Measurements from ENCODE around the gene SLC9A8. TPM values are rescaled to one million over a fixed set of nuclear protein-coding genes. Genes with fewer than 3 reads are reported as not detected.

Gene SLC9A8
- total RNA-seq, 1 donor: 6.9 TPM

GRCh38 chr20:49880724-49881445 is 68.3 kb downstream of the SLC9A8 start:
- Histone ChIP-seq H3K4me1 (ENCODE audit: insufficient read depth, low read length) (peaks cover 9% of the 10 kb centered on the region), H3K27me3 (ENCODE audit: insufficient read depth, low read length) (no peaks in the 10 kb centered on the region), H3K27ac (ENCODE audit: low read depth, low read length) (no peak overlapping the region), H3K4me3 (ENCODE audit: insufficient read depth, low read length) (no peak overlapping the region), H3K79me2 (ENCODE audit: insufficient read depth, low read length) (no peaks in the 10 kb centered on the region), H2AFZ (ENCODE audit: low read length) (no peak overlapping the region), H4K20me1 (ENCODE audit: insufficient read depth, low read length) (no peaks in the 10 kb centered on the region), H3K9me3 (ENCODE audit: low read depth, low read length) (no peaks in the 10 kb centered on the region), H3K4me2 (ENCODE audit: insufficient read depth, low read length) (no peak overlapping the region), H3K36me3 (ENCODE audit: insufficient read depth, low read length) (peaks cover 14% of the 10 kb centered on the region)
- no peak for TF ChIP-seq CTCF (IDR thresholded peaks at IDR 0.05; ENCODE audit: extremely low read depth, low read depth, low read length)
- DNase-seq (ENCODE audit: insufficient read length, low spot score, missing footprints): no peak

GRCh38 chr20:49882171-49882970 is 69.7 kb downstream of the SLC9A8 start:
- no peaks in the 10 kb centered on the region for H3K27me3 ChIP-seq (ENCODE audit: insufficient read depth, low read length)
- H3K4me3 ChIP-seq (ENCODE audit: insufficient read depth, low read length): no peak overlapping the region
- TF ChIP-seq CTCF (IDR thresholded peaks at IDR 0.05; ENCODE audit: extremely low read depth, low read depth, low read length): no peak
- no peak overlapping the region for H3K27ac ChIP-seq (ENCODE audit: low read depth, low read length)
- peaks cover 15% of the 10 kb centered on the region for H3K4me1 ChIP-seq (ENCODE audit: insufficient read depth, low read length)
- no peak overlapping the region for H2AFZ ChIP-seq (ENCODE audit: low read length)
- peaks cover 14% of the 10 kb centered on the region for H3K36me3 ChIP-seq (ENCODE audit: insufficient read depth, low read length)
- H3K79me2 ChIP-seq (ENCODE audit: insufficient read depth, low read length): no peaks in the 10 kb centered on the region
- no peaks in the 10 kb centered on the region for H3K9me3 ChIP-seq (ENCODE audit: low read depth, low read length)
- DNase-seq (ENCODE audit: insufficient read length, low spot score, missing footprints): no peak
- no peak overlapping the region for H3K4me2 ChIP-seq (ENCODE audit: insufficient read depth, low read length)
- peaks cover 2% of the 10 kb centered on the region for H4K20me1 ChIP-seq (ENCODE audit: insufficient read depth, low read length)

GRCh38 chr20:49883246-49883802 is 70.7 kb downstream of the SLC9A8 start:
- Histone ChIP-seq H3K79me2 (ENCODE audit: insufficient read depth, low read length) (no peaks in the 10 kb centered on the region), H3K4me1 (ENCODE audit: insufficient read depth, low read length) (peaks cover 24% of the 10 kb centered on the region), H3K4me2 (ENCODE audit: insufficient read depth, low read length) (no peak overlapping the region), H3K36me3 (ENCODE audit: insufficient read depth, low read length) (peaks cover 14% of the 10 kb centered on the region), H4K20me1 (ENCODE audit: insufficient read depth, low read length) (peaks cover 3% of the 10 kb centered on the region), H3K27me3 (ENCODE audit: insufficient read depth, low read length) (no peaks in the 10 kb centered on the region), H3K9me3 (ENCODE audit: low read depth, low read length) (no peaks in the 10 kb centered on the region), H3K27ac (ENCODE audit: low read depth, low read length) (no peak overlapping the region), H3K4me3 (ENCODE audit: insufficient read depth, low read length) (no peak overlapping the region), H2AFZ (ENCODE audit: low read length) (no peak overlapping the region)
- TF ChIP-seq CTCF (IDR thresholded peaks at IDR 0.05; ENCODE audit: extremely low read depth, low read depth, low read length): no peak
- DNase-seq (ENCODE audit: insufficient read length, low spot score, missing footprints): no peak

Data from osteoblast (primary cell).